ENCODE results near the gene IFNGR1. TPM values are rescaled to one million over a fixed set of nuclear protein-coding genes. Genes with fewer than 3 reads are reported as not detected.

Gene IFNGR1
- total RNA-seq, 1 experiment from 2014 or later: 23.4 TPM

DNA sequence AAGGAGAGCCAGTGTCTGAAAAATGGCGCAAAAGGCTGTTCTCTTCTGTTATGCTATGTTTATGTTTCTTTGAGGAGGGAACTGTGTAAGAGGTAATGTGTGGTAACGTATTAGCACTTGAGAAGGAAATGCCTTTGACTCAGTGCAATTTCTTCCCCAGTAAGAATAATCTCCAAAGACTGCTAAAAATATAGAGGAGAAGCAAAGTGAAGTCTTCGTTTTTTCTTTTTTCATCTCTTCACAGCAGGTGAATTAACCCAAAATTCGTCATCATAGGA is 47.1 kb upstream of the IFNGR1 start:
- Histone ChIP-seq H3K27ac (ENCODE audit: low read length) (no peak overlapping the region), H3K36me3 (ENCODE audit: control insufficient read depth, insufficient read depth, low read length) (no peaks in the 10 kb centered on the region), H3K4me1 (ENCODE audit: control insufficient read depth, insufficient read depth, low read length) (no peaks in the 10 kb centered on the region), H3K4me3 (ENCODE audit: low read depth in 2 of 2, low read length in 2 of 2) (no peak overlapping the region), H3K9me3 (ENCODE audit: control insufficient read depth, insufficient read depth, low read depth, low read length) (no peaks in the 10 kb centered on the region), H3K27me3 (ENCODE audit: control insufficient read depth, insufficient read depth, low read length) (peaks cover 10% of the 10 kb centered on the region; the same call in 1 of the 2 replicates)
- CTCF ChIA-PET: no interaction called here
- DNase-seq (ENCODE audit: low read depth, low spot score) (no peak), ATAC-seq (no peak)
- no TSS peak for BruUV-seq (replicated peaks)
- in situ Hi-C loops (cut with HindIII; ENCODE audit: low pct_unique_long_range_greater_than_20kb, low sequenced_read_pairs) (no loop called here), intact Hi-C loops (cut with micrococcal nuclease; ENCODE audit: unreplicated experiment) (no loop called here)
- no peak for TF ChIP-seq POLR2AphosphoS5 (IDR thresholded peaks at IDR 0.05; ENCODE audit: low read depth, low read length)
- TF ChIP-seq SIN3A (IDR thresholded peaks at IDR 0.05; ENCODE audit: borderline replicate concordance, insufficient read depth, low read depth, low read length): no peak
- TF ChIP-seq, protein P1, sequence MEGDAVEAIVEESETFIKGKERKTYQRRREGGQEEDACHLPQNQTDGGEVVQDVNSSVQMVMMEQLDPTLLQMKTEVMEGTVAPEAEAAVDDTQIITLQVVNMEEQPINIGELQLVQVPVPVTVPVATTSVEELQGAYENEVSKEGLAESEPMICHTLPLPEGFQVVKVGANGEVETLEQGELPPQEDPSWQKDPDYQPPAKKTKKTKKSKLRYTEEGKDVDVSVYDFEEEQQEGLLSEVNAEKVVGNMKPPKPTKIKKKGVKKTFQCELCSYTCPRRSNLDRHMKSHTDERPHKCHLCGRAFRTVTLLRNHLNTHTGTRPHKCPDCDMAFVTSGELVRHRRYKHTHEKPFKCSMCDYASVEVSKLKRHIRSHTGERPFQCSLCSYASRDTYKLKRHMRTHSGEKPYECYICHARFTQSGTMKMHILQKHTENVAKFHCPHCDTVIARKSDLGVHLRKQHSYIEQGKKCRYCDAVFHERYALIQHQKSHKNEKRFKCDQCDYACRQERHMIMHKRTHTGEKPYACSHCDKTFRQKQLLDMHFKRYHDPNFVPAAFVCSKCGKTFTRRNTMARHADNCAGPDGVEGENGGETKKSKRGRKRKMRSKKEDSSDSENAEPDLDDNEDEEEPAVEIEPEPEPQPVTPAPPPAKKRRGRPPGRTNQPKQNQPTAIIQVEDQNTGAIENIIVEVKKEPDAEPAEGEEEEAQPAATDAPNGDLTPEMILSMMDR (IDR thresholded peaks at IDR 0.05): no peak
- TF ChIP-seq TCF7L2 (IDR thresholded peaks at IDR 0.05; ENCODE audit: low read depth, low read length): no peak
- TF ChIP-seq, protein P2, sequence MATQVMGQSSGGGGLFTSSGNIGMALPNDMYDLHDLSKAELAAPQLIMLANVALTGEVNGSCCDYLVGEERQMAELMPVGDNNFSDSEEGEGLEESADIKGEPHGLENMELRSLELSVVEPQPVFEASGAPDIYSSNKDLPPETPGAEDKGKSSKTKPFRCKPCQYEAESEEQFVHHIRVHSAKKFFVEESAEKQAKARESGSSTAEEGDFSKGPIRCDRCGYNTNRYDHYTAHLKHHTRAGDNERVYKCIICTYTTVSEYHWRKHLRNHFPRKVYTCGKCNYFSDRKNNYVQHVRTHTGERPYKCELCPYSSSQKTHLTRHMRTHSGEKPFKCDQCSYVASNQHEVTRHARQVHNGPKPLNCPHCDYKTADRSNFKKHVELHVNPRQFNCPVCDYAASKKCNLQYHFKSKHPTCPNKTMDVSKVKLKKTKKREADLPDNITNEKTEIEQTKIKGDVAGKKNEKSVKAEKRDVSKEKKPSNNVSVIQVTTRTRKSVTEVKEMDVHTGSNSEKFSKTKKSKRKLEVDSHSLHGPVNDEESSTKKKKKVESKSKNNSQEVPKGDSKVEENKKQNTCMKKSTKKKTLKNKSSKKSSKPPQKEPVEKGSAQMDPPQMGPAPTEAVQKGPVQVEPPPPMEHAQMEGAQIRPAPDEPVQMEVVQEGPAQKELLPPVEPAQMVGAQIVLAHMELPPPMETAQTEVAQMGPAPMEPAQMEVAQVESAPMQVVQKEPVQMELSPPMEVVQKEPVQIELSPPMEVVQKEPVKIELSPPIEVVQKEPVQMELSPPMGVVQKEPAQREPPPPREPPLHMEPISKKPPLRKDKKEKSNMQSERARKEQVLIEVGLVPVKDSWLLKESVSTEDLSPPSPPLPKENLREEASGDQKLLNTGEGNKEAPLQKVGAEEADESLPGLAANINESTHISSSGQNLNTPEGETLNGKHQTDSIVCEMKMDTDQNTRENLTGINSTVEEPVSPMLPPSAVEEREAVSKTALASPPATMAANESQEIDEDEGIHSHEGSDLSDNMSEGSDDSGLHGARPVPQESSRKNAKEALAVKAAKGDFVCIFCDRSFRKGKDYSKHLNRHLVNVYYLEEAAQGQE (IDR thresholded peaks at IDR 0.05; ENCODE audit: insufficient read depth in 1 of 2, low read depth in 2 of 2, low read length in 1 of 2): no peak
- POLR2A ChIA-PET: no interaction called here

DNA sequence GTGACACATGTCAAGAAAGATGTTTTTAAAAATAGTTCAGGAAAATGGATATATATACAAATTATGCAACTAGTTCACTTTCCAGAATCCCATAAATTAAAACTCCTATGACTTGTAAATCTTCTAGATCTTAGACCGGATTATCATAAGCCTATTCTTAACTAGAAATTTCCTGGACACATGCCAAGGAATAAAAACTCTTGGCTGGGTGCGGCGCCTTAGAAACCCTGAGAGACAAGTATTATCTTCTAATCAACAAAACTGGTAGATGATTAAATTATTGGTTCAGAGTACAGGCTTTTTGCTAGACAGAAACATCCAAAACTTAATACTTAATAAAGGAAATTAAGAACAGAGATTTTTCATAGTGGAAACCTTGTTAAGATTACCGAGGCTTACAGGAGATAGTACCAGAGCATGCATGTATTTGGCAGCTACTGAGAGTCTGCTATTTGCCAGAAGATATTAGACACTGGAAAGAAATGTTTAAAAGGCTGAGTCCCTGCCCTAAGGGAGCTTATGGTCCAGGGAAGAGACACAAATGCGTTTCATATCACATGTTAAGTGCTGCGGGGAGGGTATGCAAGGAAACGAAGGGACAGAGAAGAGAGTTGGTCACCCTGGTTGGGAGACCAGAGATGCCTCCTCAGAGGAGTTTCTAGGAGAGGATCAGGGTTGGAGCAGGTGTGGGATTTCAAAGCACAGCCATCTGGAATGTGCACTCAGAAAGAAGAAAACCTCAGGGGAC is 46.5 kb upstream of the IFNGR1 start:
- no peak overlapping the region for H3K4me3 ChIP-seq (ENCODE audit: low read depth in 2 of 2, low read length in 2 of 2)
- no peak overlapping the region for H3K27ac ChIP-seq (ENCODE audit: low read length)
- ChIA-PET POLR2A (no interaction called here), CTCF (no interaction called here)
- no TSS peak for BruUV-seq (replicated peaks)
- ATAC-seq (no peak), DNase-seq (ENCODE audit: low read depth, low spot score) (no peak)
- no peaks in the 10 kb centered on the region for H3K9me3 ChIP-seq (ENCODE audit: control insufficient read depth, insufficient read depth, low read depth, low read length)
- H3K4me1 ChIP-seq (ENCODE audit: control insufficient read depth, insufficient read depth, low read length): no peaks in the 10 kb centered on the region
- H3K27me3 ChIP-seq (ENCODE audit: control insufficient read depth, insufficient read depth, low read length): peaks cover 10% of the 10 kb centered on the region; the same call in 1 of the 2 replicates
- in situ Hi-C loops (cut with HindIII; ENCODE audit: low pct_unique_long_range_greater_than_20kb, low sequenced_read_pairs) (no loop called here), intact Hi-C loops (cut with micrococcal nuclease; ENCODE audit: unreplicated experiment) (no loop called here)
- TF ChIP-seq TCF7L2 (IDR thresholded peaks at IDR 0.05; ENCODE audit: low read depth, low read length) (no peak), SIN3A (IDR thresholded peaks at IDR 0.05; ENCODE audit: borderline replicate concordance, insufficient read depth, low read depth, low read length) (no peak), POLR2AphosphoS5 (IDR thresholded peaks at IDR 0.05; ENCODE audit: low read depth, low read length) (no peak)
- TF ChIP-seq, protein P2 (IDR thresholded peaks at IDR 0.05; ENCODE audit: insufficient read depth in 1 of 2, low read depth in 2 of 2, low read length in 1 of 2): no peak
- TF ChIP-seq, protein P1 (IDR thresholded peaks at IDR 0.05): no peak
- no peaks in the 10 kb centered on the region for H3K36me3 ChIP-seq (ENCODE audit: control insufficient read depth, insufficient read depth, low read length)
